ENCODE results near the gene TNFRSF19. TPM values are rescaled to one million over a fixed set of nuclear protein-coding genes. Genes with fewer than 3 reads are reported as not detected.
"Not testable (repeated sequence)": the region's sequence is repeated elsewhere in the genome, so short reads cannot be mapped to it uniquely, and the experiment has no call there.

The TNFRSF19 gene
- total RNA-seq, 1 donor from 2014 or later = 17.7 TPM

DNA sequence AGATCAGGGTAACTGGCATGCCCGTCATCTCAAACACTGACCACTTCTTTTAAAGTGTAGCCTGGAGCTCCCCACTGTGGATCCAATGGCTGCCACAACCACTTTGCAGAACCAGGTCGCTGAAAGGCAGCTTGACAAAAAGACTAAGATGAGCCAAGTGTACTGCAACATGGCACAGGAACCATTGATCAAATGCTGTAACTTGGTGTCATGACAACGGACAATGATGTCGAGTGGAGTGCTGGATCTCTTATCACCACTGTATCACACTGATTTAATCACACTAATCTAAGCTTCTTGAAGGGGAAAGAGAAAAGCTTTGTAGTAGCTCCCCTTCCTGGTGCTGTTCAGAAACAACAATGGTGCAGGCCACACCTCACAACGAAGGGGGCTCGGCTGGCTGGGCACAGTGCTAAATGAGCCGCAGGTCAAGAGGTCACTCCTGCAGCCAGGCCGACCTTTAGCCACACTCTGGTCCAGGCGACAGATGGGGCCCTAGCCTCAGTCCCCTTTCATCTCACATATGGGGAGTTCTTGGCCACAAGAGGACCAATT is 2.2 kb upstream of the TNFRSF19 start:
- DNase-seq (ENCODE audit: extremely low read depth, low read depth, low spot score) = no peak

DNA sequence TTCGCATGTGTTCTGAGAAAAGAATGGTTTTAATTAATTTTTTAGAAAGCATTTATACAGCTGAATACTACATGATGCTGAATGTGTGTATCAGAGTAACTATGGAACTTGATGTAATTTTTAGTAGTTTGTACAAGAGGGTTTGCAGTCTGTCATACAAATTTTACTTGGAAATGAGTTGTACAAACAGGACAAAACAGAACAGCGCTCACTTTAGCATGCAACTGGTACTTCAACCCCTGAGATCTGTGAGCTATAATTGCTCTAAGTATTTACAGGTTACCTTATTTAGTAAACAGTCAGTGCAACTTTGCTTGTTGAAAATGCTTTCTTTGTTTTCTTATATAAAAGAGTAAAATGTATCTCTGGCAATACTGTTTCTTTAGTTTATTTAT is 706 bp downstream of the TNFRSF19 start:
- no peak for DNase-seq (ENCODE audit: extremely low read depth, low read depth, low spot score)

GRCh38 chr13:23571431-23571830 is 1.2 kb downstream of the TNFRSF19 start:
- no peak for DNase-seq (ENCODE audit: extremely low read depth, low read depth, low spot score)

GRCh38 chr13:23572836-23573235 is 2.6 kb downstream of the TNFRSF19 start:
- DNase-seq (ENCODE audit: extremely low read depth, low read depth, low spot score) = no peak

GRCh38 chr13:23574421-23575145 is 4.4 kb downstream of the TNFRSF19 start:
- DNase-seq (ENCODE audit: extremely low read depth, low read depth, low spot score) = no peak

DNA sequence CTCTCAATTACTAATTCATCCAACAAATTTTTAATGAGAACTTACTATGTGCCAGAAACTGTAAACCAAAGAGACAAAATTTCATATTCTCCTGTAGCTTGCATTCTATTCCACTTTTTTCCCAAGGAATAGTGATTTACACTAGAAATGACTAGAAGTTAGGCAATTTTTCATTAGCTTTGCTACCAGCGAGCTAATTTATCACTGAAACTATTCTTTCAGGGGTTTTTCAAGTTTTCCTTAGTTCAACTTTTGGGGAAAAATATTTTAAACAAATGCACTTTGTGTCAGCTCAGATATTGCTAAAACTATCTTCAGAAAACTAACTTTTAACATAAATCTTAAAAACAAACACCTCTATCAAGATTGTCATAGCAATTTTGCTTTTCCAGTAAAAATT is 5.4 kb downstream of the TNFRSF19 start:
- no peak for DNase-seq (ENCODE audit: extremely low read depth, low read depth, low spot score)

GRCh38 chr13:23578411-23579071 is 8.3 kb downstream of the TNFRSF19 start:
- DNase-seq (ENCODE audit: extremely low read depth, low read depth, low spot score) = no peak

GRCh38 chr13:23579072-23579895 is 9.1 kb downstream of the TNFRSF19 start:
- no peak for DNase-seq (ENCODE audit: extremely low read depth, low read depth, low spot score)

GRCh38 chr13:23579896-23580683 is 9.9 kb downstream of the TNFRSF19 start:
- DNase-seq (ENCODE audit: extremely low read depth, low read depth, low spot score) = no peak

DNA sequence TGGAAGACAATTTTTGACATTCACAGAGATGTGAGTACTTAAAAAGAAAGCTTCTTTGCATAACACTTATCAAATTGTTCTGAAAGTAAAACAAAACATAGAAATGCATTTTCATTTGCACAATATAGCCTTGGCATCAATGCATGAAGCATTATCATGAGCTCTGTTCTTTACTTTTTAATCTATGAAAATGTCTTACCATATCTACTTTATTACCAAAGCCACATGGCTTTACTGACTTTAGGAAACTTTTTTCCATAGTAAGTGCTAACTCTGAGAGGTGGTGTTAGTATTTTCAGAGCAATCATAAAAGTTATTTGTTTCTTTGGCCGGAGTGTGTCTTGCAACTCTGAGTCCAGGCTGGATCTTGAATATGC is 10.5 kb downstream of the TNFRSF19 start:
- no peak for DNase-seq (ENCODE audit: extremely low read depth, low read depth, low spot score)

- no peak for DNase-seq (ENCODE audit: extremely low read depth, low read depth, low spot score)
These were observed 13.3 kb downstream of the TNFRSF19 start for GRCh38 chr13:23583491-23583890.

DNA sequence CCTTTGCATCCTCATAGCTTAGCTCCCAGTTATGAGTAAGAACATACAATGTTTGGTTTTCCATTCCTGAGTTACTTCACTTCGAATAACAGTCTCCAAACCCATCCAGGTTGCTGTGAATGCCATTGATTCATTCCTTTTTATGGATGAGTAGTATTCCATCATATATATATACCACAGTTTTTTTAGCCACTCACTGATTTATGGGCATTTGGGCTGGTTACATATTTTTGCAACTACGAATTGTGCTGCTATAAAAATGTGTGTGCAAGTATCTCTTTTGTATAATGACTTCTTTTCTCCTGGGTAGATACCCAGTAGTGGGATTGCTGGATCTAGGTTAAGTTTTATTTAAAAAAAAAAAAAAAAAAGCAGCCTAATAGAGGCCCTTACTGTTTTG is 14.1 kb downstream of the TNFRSF19 start:
- DNase-seq (ENCODE audit: extremely low read depth, low read depth, low spot score) = no peak

DNA sequence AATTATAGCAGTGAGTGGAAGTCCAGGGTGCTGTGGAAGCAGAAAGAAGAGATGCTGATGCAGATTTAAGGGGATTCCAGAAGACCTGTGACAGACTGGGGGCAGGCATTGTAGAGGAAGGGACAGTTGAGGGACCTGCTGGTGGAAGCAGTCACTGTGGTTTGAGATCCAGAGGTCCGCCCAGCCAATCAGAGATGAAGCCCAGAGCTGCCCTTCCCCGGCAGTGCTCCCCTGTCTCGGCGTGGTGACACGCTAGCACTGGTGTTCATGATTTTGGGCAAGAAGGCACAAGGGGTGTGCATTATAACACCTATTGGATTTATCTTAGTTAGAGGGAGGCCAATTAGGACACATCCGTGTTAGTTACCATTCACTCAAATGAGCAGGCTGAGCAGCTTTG is 16.1 kb downstream of the TNFRSF19 start:
- DNase-seq (ENCODE audit: extremely low read depth, low read depth, low spot score) = no peak

DNA sequence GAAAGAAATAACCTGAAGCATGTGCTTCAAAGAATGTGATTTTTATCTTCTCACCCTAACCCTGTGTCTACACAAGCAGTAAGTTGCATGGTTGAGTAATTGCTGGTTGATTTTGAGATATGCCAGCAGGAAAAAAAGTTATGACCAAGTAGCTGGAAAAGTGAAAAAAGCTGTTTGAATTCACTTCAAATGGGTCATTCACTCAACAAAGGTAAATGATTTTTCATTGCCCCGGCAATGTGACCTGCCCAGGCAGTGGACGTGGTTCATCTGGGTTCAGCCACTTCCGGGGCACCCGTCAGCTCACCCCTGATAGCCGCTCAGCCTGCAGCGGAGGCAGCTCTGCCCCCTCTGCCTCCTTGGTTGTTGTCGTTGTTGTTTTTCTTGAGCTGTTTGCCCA is 18.5 kb downstream of the TNFRSF19 start:
- no peak for DNase-seq (ENCODE audit: extremely low read depth, low read depth, low spot score)

DNA sequence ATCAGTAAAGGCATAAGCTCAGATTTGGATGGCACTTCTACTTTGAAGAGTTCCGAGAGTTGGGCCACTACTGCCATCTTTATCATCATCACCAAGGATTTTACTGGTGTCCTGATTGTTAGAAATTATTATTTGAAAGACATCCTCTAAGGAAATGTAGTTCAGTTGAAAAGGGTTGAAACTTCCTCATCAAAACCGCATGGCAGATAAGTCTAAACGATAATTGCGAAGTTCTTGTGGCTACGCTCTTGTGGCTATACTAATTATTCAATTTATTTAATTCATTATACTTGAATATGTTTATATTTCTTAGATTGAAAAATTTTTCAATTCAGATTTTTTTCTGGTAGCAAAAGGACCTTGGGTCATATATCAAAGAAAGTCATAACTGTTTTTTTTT is 22.4 kb downstream of the TNFRSF19 start:
- DNase-seq (ENCODE audit: extremely low read depth, low read depth, low spot score) = no peak

DNA sequence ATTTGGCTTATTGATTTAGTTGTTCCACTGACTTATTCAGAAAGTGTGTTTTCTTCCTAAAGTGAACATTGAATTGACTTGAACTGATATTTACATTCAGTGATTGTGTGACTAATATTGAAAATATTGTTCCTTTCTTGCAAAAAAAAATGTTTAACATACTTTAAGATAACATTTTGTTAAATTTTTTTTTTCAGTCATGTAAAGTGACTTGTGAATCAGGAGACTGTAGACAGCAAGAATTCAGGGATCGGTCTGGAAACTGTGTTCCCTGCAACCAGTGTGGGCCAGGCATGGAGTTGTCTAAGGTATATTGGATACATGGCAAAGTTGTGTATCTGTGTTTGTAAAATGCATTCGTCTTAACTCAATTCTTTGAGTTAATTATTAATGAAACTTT is 22.9 kb downstream of the TNFRSF19 start:
- no peak for DNase-seq (ENCODE audit: extremely low read depth, low read depth, low spot score)

- not testable (repeated sequence) for DNase-seq (ENCODE audit: extremely low read depth, low read depth, low spot score)
These were observed 24.1 kb downstream of the TNFRSF19 start for GRCh38 chr13:23594290-23594689.

DNA sequence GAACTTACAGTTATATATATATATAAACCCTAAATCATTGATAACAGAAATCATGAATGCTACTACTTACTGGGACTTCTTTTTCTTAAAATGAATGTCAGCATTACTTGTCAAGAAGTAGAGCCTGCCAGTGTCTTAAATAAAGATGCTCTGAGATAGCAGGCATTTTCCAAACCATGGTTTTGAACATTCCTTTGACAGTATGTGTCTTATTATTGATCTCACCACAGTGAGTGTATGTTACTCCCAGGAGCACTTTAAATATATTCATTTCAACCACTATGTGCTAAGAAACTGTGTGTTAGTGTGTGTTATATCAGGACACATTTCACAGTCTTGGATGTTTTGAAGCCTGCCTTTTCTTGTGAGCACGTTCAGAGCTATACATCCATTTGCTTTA is 28.2 kb downstream of the TNFRSF19 start:
- no peak for DNase-seq (ENCODE audit: extremely low read depth, low read depth, low spot score)

DNA sequence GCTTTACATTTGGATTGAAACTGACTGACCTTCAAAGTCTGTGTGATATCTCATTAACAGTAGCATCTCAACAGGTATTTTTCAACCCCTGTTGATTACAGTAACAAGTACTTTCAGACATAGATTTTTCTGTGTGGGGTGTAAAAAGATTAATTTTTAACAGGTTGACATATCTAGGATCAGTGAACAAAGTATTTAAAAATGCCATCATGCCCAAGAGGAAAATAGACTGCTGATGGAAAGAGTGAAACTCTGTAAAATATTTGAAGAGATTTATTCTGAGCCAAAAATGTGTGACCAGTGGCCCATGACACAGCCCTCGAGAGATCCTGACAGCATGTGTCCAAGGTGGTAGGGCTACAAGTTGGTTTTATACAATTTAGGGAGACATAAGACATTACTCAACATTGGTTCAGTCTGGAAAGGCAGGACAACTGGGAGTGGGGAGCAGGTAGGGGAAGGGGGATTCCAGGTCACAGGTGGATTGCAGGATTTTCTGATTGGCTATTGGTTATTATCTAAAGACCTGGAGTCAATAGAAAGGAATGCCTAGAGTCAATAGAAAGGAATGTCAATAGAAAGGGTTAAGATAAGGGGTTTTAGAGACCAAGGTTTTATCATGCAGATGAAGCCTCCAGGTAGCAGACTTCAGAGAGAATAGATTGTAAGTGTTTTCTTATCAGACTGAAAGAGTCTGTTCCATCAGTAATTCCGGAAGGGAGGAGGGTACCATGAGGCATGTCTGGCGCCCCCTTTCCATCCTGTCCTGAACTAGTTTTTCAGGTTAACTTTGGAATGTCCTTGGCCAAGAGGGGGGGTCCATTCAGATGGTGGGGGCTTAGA is 29.1 kb downstream of the TNFRSF19 start:
- DNase-seq (ENCODE audit: extremely low read depth, low read depth, low spot score) = no peak

GRCh38 chr13:23600100-23600499 is 29.9 kb downstream of the TNFRSF19 start:
- no peak for DNase-seq (ENCODE audit: extremely low read depth, low read depth, low spot score)

Measured in glomerular endothelial cell (primary cell).